Stimulated activated CD4-positive, alpha-beta T cell treated with anti-CD3 and anti-CD28 coated beads, Interleukin-12 subunit alpha, Interleukin-12 subunit beta, amount 100 ng/mL, for 24 hours (primary cell): ENCODE data around the gene CCDC47.
"Not testable (repeated sequence)": the region's sequence is repeated elsewhere in the genome, so short reads cannot be mapped to it uniquely, and the experiment has no call there.

Experiments
- DNase-seq, 2 experiments: peaks; one replicate each; pipeline ENCODE4 v3.0.0-alpha.2; 2020; ENCODE audit warnings: low read depth in 2 of 2

The CCDC47 gene

DNA sequence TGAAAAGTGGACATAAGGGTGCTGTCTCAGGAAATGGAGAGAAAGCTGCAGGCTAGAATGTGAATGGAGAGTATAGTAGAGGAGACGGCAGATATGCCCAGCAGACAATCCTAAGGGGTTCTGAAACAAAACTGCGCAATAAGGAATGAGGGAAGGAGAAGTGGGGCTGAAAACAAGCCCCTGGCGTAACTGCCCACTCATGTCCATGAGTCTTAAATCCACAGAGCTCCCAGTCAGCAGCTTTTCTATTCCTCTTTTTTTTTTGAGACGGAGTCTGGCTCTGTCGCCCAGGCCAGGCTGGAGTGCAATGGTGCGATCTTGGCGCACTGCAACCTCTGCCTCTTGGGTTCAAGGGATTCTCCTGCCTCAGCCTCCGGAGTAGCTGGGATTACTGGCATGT is 37.7 kb downstream of the CCDC47 start:
- no peak for DNase-seq

DNA sequence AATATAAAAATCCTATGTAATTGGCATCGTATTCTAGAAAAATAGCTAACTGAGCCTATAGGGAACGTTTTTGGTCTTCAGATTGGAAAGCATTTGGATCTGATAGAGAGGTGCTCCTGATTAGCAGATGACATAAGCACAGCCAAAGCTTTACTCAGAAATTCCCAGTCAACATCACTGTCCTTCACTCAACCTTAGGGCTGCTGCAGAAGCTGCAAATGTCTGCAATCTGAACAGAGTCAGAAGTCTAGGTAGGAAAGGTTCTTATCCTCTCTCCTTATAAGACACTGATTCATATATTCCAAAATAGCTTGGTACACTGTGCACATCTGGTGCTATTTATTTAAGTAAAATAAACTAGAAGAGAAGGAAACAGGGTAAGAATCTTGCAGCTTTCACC is 51.0 kb downstream of the CCDC47 start:
- DNase-seq = no peak

DNA sequence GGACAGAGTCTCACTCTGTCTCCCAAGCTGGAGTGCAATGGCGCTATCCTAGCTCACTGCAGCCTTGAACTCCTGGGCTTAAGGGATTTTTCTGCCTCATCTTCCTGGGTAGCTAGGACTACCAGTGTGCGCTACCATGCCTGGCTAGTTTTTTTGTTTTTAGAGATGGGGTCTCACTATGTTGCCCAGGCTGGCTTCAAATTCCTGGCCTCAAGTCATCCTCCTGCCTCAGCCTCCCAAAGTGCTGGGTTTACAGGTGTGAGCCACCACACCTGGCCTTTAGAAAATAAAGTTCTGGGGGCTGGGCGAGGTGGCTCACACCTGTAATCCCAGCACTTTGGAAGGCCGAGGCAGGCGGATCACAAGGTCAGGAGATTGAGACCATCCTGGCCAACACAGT is 53.2 kb downstream of the CCDC47 start:
- not testable (repeated sequence) for DNase-seq

DNA sequence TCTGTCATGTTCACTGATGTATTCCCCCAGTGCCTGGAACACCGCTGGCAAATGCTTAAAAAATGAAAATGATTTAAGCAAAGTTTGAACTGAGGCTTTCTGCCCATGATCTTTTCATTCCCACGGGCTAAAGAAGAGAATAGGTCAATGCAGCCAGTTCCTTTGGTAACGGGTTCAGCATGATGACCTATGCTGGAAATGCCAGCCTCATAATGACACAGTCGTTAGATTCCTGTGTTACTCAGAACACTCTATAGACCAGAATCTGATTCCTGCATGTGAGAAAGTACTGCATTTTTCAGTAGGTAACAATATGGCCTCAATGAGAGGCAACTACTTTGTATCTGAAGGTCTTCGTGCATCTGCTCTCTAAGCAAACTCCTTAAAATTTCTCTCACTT is 54.4 kb downstream of the CCDC47 start:
- no peak for DNase-seq

DNA sequence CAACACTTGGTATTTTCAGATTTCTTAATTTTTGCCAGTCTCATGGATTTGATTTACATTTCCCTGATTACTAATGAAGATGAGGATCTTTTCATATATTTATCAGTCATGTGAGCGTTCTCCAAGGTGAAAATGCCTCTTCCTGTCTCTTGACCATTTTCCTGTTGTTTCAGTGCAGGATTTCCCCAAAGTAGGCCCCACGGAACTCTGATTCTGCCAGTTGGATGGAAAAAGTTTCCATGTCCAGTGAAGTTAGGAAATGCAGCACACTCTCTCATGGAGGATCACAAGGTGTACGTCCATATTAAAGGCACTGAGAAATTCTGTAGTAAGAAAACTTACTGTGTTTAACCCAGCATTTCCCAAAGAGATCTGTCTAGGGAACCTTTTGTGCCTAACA is 57.0 kb downstream of the CCDC47 start:
- no peak for DNase-seq

DNA sequence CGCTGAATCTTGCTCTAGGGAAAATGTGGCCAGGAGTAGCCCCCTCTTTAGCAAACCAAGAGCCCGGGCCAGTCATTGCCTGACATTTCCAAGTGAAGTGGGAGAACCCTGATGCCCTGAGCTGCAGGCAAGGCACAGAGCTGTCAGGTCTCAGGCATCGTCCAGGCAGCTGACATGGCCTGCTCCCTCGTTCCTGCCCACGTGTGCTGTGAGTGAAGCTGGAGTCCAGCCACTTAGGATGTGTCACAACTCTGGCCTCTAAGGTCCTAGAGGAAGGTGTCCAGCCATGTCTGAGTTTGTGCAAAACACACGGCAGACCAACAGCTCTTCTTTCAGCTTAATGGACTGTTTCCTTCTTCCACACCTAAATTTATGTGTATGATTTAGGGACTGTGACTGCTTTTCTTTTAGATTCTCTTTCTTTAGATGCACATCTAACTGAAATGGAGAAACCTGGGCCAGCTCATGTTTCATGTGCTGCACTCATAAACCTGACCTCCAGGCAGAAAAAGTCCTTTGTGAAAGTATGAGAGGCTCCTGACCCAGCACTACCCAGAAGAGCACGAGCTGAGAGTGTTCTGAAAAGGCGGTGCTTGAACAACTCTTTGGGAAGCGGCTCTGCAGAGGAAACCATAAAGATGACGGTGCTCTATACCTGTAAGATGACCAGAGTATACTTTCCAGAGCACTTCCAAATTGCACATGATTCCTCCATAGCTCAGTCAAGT is 58.7 kb downstream of the CCDC47 start:
- DNase-seq = no peak

DNA sequence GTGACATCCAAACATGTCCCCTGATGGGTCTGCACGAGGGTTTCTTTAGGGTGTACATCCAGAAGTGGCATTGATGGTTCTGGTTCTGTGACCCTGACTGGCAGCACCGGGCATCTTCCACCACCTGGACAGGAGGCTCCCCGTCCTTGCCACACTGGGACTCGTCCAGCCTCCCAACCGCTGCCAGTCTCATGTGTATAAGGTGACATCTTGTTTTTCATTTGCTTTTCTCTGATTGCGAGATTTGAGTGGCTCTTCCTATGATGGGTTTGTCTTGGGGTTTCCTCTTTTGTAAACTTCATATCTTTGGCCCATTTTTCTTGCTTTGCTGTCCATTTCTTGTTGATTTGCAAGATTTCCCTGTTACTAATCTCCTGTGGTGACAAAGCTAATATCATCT is 64.3 kb downstream of the CCDC47 start:
- DNase-seq = no peak

DNA sequence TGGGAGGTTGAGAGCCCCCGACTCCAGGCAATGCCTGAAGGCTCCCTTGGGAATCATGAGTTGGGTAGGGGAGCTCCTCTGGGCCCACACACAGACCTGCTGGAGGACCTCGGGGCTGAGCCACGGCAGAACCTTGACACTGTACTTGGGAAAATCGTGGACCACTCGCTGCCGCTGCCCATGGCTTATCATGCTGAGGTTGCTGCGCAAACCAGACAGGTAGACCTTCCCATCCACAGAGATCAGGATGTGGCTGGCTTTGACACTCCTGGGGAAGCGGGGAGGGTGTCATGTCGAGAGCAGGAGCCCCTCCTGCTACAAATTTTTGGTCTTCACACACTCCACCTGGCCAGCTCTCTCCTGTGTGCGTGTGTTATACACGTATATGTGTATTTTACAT is 66.2 kb downstream of the CCDC47 start:
- DNase-seq = no peak

DNA sequence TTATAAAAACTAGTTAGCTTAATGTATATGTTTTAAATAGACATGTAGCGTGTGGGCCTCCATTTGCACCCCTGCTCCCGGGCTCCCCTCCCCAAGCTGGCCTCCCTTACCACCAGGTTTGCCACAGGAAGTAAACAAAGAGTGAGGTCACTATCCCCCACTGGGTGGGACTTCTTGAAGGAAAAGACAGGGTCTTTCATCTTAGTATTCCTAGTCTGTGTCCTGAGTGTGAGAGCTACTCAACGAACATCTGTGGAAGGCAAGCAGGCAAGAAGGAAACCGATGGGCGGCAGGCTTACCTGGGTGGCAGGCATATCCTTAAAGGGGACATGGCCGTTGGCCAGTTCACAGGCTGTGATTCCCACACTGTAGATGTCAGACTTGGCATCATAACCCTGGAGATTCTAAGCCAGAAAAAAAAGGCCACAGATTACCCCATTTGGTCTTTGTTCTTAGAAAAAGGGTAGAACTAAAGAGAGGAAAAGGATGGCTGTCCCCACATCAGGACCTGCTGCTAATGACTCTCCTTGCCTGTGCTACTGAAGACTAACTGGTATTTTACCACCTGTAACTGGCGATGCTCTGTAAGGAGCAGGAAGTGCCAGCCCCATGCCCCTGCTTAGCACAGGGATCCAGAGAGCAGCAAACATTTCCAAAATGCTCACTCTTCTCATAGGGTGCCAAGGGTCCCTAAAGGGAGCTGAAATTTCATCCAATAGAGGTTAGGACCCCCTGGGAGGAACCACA is 66.9 kb downstream of the CCDC47 start:
- DNase-seq = no peak

DNA sequence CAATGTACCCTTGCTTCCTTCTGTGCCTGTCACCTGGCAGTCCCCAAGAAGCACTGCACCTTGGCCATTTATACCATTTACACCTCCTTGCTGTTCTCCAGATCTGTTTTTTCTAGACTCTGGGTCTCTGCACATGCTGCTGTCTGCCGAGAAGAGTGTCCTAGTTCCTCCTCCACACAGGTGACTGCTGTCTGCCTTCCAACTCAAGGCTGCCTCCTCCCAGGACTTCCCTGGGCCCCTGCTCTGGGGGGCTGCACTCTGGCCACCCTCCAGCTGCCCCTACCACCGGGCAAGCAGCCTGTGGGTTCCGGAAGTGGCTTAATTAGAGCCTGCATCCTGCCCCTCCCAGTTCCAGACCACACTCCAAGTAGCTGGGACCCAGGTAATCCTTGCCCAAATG is 67.7 kb downstream of the CCDC47 start:
- no peak for DNase-seq

DNA sequence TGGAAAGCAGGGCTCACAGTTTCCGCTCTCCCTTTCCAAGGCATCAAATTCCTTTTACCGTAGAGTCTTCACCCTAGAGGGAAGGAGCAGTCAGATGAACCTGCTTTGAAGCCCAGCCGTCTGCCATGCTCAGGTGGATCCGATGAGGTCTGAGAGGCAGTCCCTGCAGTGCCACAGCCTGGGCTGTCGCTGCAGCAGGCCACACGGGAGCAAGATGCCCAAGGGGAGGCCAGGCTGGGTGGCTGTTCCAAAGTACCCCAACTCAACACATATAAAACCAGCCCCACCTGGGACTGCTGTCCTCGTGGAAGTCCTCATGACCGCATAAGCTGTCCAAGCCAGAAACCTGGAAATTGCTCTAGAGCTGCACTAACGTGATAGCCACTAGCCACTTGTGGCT is 68.6 kb downstream of the CCDC47 start:
- no peak for DNase-seq

DNA sequence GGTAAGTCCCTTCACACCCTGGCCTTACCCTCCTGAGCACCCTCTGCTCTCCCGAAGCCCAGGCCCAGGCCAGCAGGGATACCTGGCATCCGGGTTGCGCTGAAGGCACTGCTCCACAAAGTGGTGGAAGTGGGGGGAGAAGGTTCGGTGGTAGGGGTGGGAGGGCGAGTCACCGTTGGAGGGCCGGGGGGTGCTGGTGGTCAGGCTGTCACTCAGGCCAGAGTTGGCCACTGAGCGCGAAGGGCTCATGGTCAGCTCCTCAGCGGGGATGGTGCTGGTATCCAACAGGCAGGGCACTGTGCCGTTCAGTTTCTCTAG is 69.2 kb downstream of the CCDC47 start:
- no peak for DNase-seq

DNA sequence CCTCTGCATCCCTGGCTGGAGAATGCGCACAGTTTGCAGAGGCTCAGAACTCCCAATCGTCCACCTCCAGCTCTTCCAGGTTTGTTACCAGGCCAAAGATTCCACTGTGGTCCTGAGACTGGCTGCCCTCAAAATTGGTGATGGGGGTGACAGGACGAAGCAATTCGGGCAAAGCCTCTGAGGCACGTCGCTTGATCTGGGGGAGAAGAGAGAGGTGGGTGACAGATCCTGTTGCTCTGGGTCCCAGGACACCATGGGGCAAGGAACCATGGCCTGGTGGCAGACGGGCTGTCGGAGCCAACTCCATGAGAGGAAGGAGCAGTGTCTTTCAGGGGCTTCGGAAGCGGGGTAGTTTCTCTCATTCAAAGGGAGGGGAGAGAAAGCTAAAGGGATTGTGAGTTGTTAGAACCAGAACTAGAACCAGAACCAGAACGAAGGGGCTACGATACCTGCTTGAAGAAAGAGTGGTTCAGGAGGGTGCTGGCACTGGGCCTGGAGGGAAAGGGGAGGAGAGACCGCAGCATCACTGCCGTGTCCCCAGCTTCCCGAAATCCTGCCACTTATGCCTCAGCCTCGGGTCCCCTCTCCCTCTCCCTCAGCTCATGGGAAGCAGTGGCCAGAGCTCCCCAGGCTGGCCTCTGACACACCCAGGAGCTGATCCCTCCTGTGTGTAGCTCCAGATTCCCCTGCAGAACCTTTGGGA is 69.7 kb downstream of the CCDC47 start:
- no peak for DNase-seq

DNA sequence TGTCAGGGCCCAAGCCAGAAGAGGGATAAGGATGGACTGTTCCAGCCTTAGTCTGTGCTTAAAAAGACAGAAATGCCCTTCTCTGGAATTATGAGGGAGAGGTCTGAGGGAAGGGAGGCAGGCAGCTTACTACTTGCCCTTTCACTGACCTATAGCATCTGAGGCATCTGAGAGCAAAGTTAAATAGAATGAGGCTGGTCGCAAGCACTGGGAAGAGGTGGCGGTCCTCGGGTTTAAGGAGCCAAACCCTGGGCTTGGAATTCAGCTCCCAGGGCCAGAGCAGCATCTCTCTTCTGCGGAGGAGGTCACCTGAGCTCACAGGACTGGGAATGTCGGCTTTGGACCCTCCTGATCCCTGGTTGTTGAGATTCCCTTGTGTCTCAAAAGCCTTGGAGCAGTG is 70.4 kb downstream of the CCDC47 start:
- DNase-seq = no peak

DNA sequence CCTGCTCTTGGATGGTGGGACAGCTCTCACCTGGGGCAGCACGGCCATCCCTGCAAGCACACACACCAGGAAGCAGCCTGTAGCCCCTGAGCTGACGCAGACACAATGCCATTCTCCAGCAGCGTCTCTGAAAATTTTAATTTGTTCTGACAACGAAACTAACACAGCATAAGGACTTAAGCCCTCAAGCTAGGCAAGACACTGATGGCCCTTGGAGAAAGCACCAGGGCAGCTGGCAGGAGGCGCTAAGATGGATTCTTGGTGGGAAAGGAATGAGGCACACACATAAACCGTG is 70.7 kb downstream of the CCDC47 start:
- DNase-seq = no peak

DNA sequence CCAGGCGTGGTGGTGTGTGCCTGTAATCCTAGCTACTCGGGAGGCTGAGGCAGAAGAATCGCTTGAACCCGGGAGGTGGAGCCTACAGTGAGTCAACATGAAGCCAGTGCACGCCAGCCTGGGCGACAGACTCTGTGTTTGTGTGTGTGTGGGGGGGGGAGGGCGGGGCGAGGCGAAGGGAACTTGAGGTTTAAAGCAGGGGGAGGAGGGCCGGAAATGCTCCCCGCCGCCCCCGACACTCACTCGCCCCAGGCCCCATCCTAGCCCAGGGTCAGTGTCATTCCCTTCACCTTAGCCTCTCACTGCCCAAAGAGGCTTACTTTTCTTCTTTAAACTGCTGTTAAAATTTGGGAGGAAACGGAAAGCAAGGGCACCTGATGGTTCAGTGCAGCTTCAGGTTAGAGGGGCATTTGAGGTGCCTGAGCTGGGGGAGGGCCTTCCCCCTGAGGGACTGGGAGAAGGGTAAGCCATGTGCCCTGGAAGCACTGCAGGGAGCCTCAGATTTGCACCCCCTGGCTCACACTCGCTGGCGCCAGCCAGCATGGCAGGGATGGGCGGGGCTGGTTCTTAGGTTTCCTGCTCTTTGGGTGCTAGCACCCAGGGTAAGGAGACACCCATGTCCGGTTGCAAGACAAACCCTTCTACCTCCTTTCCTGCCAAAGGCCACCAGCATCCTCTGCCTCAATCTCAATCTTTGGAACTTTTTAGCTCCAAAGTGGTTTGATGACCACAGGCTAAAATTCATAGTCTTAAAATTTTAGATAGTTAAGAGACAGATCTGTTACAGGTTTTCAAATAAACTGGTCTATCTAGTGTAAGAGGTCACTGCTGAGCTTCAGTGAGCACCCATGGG is 71.3 kb downstream of the CCDC47 start:
- DNase-seq = peak; percentile 54 to 67

DNA sequence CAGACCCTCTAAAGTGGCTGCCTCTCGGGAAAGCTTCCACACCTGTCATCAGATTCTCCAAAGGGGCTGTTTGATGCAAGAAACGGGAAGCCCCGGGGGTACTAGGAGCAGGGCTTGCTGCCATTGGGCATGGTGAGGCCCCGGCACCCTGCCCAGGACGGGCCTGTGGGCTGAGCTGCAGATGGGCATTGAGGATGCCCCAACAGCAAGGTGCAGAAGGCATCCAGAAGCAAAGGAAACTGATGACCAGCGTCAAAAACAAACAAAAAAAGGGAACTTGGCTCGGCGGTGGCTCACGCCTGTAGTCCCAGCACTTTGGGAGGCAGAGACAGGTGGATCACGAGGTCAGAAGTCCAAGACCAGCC is 72.0 kb downstream of the CCDC47 start:
- DNase-seq = no peak

DNA sequence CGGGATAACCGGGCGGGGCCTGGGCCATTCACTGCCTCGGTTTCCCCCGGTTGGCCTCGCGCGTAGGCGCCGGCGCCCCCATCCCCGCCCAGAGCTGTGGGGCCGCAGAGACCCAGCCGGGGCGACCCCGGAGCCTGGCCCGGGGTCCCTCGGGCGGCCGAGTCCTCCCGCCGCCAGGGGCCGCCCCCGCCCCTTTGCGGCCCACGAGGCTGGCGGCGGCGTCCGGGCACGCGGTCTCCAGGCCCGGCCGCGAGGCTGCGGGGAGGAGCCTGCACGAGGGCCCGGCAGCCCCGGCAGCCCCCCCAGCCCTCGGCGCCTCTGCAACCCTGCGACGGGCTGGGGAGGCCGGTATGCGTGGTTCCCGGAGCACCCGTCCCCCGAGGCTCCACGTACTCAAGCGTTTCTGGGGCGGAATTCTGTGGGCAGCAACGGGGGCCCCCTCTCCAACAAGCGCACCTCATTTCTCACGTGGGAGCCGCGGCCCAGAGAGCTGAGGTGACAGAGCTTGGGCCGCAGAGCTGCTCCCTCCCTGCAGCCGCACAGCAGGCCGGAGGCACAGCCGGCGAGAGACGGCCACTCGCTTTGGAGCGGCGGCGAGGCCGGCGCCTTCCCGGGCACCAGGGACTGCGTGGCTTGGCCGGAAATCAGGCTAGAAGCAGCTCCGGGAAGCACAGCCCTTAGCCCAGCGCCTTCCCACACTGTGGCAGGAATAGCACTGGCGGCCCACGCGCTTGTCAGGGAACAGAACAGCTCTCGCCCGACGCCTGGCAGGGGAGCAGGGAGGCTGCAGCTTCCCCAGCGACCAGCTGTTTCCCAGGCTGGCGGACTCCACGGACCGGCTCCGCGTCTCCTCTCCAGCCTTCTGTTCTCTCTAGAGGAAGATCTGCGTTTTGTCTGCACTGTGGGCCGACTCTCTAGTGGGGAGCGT is 72.6 kb downstream of the CCDC47 start:
- DNase-seq = peak in 1 of 2 experiments; percentile 26

DNA sequence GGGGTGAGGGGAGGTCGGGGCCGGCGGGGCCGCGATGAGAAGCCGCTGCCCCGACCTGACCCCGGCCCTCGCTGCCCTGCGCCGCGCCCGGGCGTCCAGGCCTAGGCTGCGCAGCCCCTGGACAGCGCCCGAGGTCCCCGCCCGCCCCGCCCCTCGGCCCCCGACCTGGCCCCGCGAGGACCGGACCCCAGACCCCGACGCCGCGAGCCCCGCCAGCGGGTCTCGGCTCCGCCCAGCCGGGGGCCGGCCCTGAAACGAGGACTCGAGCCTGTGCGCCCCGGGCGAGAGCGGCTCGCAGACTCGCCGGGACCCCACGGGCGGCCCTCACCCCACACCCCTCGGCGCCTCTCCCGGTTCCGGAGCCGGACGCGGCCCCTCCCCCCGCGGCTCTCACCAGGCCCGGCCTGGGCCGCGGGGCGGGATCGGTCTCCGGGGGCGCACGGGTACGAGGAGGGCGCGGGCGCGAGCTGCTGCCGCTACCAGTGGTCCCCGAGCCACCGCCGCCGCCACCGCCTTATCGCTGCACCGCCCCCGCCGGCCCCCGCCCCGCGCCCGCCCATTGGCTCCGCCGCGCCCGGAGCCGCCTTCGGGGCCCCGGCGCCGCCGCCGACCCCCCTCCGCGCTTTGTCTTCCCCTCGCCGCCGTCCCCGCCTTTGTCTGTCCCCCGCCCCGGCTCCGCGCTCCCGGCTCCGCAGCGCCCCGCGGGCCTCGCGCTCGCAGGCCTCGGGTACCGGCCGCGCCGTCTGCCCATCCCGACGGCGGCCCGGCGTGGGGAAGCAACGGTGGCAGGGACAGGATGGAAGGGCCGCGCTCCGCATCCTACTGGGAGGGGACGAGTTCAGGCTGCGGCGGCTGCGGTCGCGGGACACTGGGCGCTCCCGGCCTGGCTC is 73.5 kb downstream of the CCDC47 start, which contains the start of gene LIMD2:
Gene LIMD2, minus strand, starts transcription at position 488 of the 890 bp plus-strand sequence. CDS start 827 bp downstream, outside the sequence.
- peak; percentile 62 to 68 for DNase-seq
